Thyroid gland (tissue), 4 donors: ENCODE measurements around the gene FUBP1.

ENCODE experiments used
- CTCF ChIP-seq, 6 experiments: fragments of 200-600 bp in 3 of 6; fragments of 450-650 bp in 3 of 6; sonication (generic) in 3 of 6; IDR thresholded peaks; one replicate each; pipeline ENCODE4 v1.5.1; 2016 to 2019; ENCODE audit warnings: antibody characterized with exemption in 6 of 6, mild to moderate bottlenecking in 2 of 6, inconsistent platforms in 1 of 6, moderate library complexity in 1 of 6
- POLR2A ChIP-seq, 2 donors: fragments of 450-650 bp; IDR thresholded peaks; one replicate each; pipeline ENCODE4 v1.6.1; 2017; ENCODE audit warnings: antibody characterized with exemption in 2 of 2, mild to moderate bottlenecking in 2 of 2, moderate library complexity in 1 of 2

DNA sequence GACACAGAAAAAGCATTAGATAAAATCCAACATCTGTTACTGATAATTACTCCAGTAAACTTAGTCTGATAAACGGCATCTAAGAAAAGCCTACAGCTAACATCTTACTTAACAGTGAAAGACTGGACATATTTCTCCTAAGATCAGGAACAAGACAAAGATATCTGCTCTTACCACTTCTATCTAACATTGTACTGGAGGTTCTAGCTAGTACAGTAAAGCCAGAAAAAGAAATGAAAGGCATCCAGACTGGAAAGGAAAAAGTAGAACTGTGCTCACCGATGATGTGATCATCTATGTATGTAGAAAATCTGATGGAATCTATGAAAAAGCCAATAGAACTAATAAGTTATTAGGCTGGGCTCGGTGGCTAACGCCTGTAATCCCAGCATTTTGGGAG lies 68.8 kb downstream of the FUBP1 start:
- no peak for TF ChIP-seq POLR2A (IDR thresholded peaks at IDR 0.05)
- no peak for TF ChIP-seq CTCF (IDR thresholded peaks at IDR 0.05)
